ENCODE data around the gene VAMP2.

Gene VAMP2

DNA sequence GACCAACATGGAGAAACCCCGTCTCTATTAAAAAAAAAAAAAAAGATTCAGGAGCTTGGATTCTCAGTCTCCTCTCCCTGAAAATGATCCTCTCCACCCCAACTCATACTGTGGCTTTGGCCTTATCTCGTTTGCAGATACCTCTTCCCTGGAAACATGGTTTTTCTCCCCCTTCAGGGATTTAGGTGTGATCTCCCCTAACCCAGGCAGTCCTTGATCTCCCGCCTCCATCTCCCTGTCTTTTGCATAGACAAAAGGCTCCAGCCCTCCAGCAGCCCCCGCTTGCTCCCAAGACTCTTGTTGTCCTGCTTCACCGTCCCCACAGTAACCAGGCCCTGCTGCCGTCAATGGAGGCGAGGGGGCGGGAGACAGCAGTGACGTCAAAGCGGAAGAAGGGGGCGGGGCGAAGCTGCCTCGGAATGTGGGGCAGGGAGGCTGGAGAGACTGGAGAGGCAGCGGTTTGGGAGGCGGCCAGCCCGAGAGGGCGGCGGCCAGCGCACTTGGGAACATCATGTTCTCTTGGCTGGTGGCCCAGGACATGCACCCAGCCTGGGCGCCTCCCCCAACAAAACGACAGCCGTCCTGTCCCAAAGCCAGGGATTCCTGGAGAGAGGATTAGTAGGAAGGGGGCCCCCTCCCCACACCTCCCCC, 8.7 kb downstream of the VAMP2 start:
- peak; percentile 82 to 95 for DNase-seq

GRCh38 chr17:8153525-8153956, 9.2 kb downstream of the VAMP2 start:
- DNase-seq, result peak; percentile 53 to 59

DNA sequence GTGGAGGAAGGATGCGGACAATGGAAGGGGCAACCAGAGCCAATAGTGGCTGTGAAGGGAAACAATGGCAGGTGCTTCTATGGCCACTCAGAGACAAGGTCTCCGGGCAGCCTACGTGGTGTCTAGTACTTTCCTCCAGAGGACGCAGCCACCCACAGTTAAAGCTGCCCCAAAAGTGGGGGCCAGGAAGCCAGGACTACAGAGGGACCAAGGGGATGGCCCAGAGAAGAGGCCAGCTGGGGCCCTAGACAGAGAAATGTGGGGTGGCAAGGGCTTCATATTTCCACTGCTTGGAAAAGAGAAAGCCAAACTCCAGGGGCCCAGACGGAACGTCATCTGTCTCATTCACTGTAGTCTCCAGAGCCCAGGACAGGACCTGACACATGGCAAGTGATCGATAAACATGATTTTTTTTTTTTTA, 9.7 kb downstream of the VAMP2 start:
- DNase-seq, result no peak

GRCh38 chr17:8152112-8152775, 10.5 kb downstream of the VAMP2 start, which contains the start of gene PER1:
Gene PER1, minus strand, starts transcription at chr17:8152404. Its CDS starts 1,698 bp downstream, at chr17:8150706.
- peak; percentile 65 to 81 for DNase-seq

DNA sequence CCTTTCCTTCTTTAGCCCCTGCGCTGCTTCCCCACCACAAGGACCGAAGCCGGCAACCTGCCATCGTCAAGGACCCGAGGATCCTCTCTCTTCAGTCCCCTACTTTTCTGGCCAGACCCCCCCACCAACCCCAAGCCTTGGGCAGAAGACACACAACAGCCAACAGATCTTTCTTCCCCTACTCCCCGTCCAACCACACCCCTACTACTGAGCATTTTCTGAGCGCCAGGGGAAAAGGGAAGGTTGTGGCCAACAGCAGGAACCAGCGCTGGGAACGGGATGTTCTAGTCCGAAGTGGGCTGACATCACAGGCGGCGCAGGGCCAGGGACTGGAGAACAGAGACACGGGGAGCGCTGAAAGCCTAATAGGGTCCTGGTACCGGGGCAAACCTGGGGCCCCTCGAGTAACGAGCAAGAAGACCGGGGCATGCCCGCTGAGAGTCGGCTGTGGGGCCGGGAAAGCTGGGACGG, 11.1 kb downstream of the VAMP2 start:
- no peak for DNase-seq

DNA sequence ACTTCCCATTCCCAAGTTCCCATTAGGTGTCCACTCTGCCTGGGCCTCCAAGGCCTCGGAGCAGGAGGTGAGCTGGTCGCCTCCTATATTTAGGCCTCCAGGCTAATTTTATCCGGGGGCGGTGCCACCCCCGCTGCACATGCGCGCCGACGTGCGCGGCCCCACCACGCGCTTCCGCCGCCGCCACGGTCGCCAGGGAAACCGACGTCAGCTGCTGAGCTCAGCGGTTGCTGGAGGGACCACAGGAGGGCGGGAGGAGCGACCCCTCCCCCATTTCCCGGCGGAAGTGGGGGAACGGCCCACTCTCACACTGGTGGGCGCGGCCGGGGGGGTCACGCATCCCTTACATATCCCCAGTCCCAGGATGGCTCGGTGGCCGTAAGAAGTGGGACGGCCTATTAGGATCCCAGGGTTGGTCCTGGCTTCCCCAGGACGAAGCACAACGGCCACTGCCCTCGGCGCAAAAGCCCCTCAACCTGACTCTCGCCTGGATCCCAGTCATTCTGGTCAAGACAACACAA, 11.6 kb downstream of the VAMP2 start:
- DNase-seq, result no peak

DNA sequence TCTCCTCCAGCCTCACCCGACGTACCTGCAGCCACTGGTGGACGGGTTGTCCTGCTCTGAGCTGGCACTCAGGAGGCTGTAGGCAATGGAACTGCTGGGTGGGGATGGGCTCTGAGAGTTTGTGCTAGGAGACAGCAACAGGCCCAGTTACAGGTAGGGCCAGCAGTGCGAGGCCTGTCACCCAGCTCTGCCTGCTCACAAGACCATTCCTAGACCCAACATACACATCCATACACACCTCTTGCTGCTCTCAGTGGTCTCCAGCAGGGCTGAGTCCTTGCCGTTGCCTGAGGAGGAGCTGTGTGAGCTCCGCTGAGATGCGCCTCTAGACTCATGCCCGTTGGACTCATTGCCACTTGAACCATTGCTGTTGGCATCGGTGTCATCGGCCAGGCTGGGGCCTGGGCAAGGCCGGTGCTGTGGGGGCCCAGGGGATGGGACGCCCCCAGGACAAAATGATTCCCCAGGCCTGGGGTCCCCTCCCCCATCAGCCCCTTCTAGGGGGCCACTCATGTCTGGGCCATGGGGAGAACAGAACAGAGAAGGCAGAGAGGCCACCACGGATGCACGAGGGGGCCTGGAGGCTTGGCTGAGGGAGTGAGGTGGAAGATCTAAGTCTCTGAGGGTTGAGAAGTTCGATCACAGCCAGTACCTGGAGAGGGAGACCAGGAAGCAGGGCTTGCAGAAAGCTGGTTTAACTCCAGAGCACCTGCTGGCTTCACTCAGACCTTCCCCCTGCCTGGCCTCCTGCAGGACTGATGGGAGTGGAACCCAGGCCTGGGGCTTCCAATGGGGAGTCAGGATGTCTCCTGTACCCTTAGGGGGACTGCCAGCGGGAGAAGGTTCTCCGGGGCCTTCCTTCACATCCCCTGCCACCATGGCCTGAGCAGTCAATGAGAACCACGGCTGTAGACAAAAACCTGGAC, 12.3 kb downstream of the VAMP2 start:
- no peak for DNase-seq

- DNase-seq, result no peak
Observed at GRCh38 chr17:8149419-8150193, 13.1 kb downstream of the VAMP2 start.

GRCh38 chr17:8148560-8148959, 14.2 kb downstream of the VAMP2 start:
- DNase-seq, result no peak

- no peak for DNase-seq
Observed at GRCh38 chr17:8147805-8148404, 14.8 kb downstream of the VAMP2 start.

GRCh38 chr17:8147141-8147804, 15.5 kb downstream of the VAMP2 start:
- no peak for DNase-seq

DNA sequence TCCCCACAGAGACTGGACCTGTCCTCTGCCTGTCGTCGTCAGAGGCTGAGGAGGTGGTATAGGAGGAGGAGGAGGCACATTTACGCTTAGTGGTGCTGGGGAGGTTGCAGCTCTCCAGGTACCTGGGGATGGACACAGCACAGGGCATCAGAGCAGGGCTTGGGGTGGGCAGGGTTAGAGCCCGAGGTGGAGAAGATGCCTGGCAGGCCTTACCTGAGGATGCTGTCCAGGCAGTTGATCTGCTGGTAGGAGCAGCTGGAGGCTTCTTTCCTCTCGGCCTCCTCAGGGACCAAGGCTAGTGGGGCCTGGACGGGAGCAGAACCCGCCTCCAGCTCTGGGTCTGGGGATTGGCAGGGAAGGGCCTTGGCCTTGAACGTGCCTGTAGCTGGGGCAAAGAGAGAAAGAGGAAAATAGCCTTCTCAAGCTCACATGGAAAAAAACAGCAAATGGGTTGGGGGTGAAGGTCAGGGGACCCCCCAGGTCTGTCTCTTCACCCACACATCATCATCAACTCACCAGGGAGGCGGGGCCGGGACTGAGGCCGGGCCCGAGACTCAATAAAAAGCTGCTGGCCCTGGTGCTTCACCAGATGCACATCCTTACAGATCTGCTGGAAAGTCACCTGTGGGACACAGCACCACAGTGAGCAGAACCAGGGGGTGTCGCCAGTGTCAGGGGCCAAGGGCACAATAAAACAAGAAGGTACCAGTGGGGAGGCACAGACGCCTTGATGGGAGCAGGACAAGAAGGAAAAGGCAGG, 16.2 kb downstream of the VAMP2 start:
- no peak for DNase-seq

DNA sequence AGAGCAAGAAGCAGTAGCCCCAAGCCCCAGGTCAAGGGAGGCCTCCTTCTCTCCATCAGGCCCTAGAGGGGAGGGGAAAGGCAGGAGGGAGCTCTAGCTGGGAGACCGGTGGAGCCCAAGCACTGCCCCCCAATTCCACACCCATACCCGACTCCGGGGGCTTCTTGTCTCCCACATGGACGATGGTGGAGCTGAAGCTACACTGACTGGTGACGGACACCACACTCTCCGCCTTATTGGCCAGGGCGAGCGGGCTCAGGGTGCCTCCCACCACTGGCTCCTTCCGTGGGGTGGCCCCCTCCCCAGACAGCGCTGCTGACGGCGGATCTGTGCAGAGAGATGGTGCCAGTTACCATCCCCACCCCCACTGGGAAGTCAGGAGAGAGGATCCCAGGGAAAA, 16.9 kb downstream of the VAMP2 start:
- DNase-seq, result no peak

GRCh38 chr17:8144401-8145231, 18.1 kb downstream of the VAMP2 start:
- no peak for DNase-seq

GRCh38 chr17:8143581-8144400, 19.0 kb downstream of the VAMP2 start:
- no peak for DNase-seq

DNA sequence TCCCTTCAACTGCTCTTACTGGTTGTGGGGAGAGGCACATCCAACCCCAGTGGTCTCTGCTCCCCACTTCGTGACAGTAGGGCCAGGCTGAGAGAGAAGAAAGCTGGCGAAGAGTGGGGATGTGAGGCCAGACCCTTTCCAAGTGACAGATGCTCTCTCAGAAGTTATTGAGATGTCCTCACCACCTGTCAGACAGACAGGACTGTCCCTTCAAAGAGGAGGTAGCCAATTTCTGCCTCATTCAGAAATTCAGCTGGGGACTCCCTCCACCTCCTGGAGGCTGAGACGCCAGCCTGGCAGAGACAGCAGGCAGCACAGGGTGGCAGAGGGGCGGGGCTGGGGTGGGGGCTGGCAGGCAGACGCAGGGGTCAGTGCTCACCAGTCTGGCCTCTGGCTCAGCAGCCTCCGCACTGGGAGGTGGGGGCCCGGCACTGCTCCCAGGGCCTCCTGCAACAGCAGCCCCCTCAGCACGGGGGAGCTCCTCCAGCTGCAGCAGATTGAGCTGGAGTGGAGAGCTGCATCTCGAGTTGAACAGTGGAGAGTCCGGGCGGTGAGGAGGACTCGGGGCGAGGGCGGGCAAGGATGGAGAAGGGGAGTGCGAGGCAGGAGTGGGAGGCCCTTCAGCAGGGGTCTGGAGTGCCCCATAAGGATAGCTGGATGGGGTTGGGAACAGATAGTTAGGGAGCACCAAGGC, 19.7 kb downstream of the VAMP2 start:
- no peak for DNase-seq

- no peak for DNase-seq
Observed at GRCh38 chr17:8142158-8142886, 20.4 kb downstream of the VAMP2 start.

All from SW 1271 (cell line).